Right kidney (tissue), 1 donor: ENCODE data around the gene SPTBN1.
A peak's percentile ranks its signal among the peaks of the same experiment; 100 is the strongest.
"Not testable (repeated sequence)": the region's sequence is repeated elsewhere in the genome, so short reads cannot be mapped to it uniquely, and the experiment has no call there.

ENCODE experiments used
- DNase-seq: peaks from one replicate; pipeline ENCODE4 v3.0.0-alpha.2; 2016

The SPTBN1 gene

DNA sequence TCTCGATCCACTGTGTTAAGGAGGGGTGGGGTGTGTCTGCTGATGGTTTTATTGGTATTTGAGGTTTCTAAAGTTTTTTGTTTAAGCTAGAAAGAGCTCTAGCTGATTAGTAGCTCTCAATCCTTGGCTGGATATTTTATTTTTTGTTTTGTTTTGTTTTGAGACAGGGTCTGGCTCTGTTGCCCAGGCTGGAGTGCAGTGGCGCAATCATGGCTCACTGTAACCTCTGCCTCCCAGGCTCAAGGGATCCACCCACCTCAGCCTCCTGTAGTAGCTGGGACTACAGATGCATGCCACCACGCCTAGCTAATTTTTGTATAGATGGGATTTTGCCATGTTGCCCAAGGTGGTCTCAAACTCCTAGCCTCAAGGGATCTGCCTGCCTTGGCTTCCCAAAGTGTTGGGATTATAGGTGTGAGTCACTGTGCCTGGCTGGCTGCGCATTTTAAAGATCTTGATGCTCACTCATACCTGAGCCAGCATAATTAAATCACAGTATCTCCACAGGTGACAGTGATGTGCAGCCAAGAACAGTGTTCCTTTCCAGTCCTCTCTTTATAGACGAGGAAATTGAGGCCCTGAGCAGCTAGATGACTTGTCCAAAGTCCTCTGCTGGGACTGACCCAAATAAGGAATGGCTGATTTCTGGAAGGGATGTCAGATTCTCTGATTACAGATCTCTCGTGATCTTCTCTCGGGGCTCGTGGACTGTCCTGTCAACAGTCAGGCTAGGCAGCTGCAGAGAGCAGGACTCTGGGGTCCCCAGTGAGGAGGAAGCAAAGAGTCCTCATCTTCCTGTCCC lies 44.5 kb downstream of the SPTBN1 start:
- no peak for DNase-seq

- DNase-seq = no peak
Measured at GRCh38 chr2:54502731-54503130, 46.6 kb downstream of the SPTBN1 start.

DNA sequence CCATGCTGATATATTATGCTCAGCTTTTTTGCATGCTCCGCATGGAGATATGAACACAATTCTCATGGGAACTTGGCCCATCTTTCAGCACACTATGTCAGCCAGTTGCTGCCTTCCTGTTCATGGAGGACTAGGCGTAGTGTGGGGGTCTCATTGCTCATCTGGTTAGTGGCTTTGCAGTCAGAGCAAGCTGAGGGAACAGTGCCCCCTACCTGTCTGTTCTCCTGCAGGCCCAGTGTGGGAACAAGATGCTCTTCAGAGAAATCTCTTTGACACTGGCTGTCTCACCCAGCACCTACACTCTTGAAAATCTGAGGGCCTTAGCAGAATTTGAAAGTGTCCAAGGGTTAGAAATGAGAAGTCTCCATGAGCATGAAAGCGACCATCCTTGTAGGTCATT lies 47.1 kb downstream of the SPTBN1 start:
- no peak for DNase-seq

GRCh38 chr2:54503828-54504227 lies 47.7 kb downstream of the SPTBN1 start:
- no peak for DNase-seq

GRCh38 chr2:54504866-54505265 lies 48.7 kb downstream of the SPTBN1 start:
- no peak for DNase-seq

- no peak for DNase-seq
Measured at GRCh38 chr2:54508541-54508940, 52.4 kb downstream of the SPTBN1 start.

GRCh38 chr2:54509043-54509442 lies 52.9 kb downstream of the SPTBN1 start:
- DNase-seq = not testable (repeated sequence)

DNA sequence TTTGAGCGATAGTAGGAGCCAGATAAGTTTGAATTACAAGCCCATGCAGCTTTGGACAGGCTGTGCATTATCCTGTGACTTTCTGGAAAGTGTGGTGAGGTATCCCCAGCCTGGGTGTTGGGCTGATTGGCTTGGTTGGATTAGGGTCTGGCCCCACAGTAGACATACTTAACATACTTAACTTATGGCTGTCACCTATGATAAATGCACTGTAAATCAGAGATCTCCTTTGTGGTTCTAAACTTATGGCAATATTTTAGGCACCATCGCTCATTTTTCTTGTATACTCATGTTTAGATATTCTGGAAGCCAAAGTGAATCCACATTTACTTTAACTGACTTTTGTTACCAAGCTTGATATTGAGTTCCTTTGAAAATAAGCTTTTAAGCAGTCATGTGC lies 54.8 kb downstream of the SPTBN1 start:
- no peak for DNase-seq

DNA sequence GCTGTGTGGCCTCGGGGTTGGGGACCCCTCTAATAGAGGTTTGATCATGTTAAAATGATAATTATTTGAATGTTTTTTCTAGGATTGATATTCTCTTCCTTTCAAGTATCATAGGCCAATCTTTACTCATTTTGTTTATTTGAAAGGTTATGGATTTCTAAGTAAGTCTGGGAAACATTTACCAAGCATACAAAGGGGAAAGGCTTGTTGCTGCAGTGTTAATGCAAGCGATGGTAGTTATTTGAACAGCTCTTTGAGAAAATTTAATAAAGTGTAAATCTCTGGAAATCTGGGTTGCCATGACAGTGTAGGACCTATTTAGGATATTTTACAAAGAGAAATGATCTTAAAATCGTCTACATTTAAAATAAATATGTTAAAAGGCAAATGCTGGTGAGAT lies 56.1 kb downstream of the SPTBN1 start:
- no peak for DNase-seq

- DNase-seq = no peak
Measured at GRCh38 chr2:54512663-54513362, 56.7 kb downstream of the SPTBN1 start.

GRCh38 chr2:54513363-54513715 lies 57.2 kb downstream of the SPTBN1 start:
- no peak for DNase-seq

- no peak for DNase-seq
Measured at GRCh38 chr2:54514822-54515569, 58.9 kb downstream of the SPTBN1 start.

DNA sequence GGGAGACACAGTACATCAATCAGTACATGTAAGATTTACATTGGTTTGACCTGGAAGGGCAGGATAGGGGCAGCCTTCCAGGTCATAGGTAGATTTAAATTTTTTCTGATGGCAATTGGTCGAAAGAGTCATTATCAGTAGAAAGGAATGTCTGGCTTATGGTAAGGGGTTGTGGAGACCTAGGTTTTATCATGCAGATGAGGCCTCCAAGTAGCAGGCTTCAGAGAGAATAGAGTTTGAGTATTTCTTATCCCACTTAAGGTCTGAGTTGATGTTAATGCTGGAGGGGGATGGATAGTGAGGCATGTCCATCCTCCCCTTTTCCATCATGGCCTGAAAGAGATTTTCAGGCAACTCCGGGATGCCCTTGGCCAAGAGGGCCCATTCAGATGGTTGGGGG lies 60.7 kb downstream of the SPTBN1 start:
- DNase-seq = no peak

DNA sequence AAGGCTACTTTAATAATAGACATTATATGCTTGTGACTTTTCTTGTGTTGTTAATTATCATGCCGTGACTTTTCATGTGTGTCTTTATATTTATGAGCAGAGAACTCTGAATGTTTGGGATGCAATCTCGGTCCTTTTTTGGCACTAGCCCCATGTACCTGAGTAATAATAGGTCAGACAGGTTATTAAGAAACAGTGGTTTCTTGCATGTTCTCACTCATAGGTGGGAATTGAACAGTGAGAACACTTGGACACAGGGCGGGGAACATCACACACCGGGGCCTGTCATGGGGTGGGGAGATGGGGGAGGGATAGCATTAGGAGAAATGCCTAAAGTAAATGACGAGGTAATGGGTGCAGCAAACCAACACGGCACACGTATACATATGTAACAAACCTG lies 61.9 kb downstream of the SPTBN1 start:
- DNase-seq = not testable (repeated sequence)

DNA sequence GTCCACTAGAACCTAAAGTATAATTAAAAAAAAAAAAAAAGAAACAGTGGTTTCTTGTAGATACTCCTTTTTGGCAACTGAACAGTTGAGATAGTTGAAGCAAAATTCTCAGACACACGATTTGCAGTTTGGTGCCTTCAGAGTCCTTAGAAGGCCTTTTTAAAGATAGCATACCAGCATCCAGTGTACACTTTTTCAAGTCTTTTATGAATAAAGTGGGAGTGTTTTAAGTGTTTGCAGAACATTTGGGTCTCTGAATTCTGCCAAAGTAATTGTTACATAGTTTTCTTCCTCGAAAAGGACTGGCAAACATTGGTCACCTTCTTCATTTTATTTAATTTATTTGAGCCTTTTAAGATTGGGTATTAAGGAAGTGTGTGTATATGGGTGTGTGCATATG lies 62.3 kb downstream of the SPTBN1 start:
- DNase-seq = no peak

DNA sequence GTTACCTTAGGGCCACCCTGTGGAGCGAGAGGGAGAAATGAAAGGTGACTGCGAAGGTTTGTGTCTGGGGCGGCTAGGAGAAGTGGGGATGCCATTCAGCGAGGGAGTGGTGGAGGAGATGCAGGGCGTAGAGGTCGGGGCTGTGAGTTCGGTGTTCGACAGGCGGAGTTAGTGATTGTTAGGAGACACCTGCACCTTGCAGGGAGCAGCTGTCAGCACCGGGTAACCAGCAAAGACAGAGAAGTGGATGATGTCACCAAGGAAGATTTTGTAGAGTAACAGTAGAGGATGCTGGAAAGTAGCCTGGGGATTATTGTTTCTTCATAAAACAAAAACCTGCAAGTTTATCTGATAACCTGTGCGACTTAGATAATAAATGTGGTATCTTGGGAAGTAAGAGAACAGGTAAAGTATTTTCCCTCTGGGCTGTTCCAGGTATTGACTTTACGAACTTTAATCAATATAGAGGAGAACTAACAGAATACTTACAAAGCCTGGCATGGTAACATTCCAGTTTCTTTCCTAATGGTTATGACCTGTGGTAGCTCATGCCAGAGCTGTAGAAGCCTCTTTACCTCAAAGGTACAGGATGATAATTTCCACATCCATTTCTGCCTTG lies 63.8 kb downstream of the SPTBN1 start:
- no peak for DNase-seq

GRCh38 chr2:54520687-54521086 lies 64.6 kb downstream of the SPTBN1 start:
- no peak for DNase-seq

- peak; percentile 54 for DNase-seq
Measured at GRCh38 chr2:54522624-54523281, 66.6 kb downstream of the SPTBN1 start.

GRCh38 chr2:54523324-54523959 lies 67.3 kb downstream of the SPTBN1 start:
- no peak for DNase-seq

- DNase-seq = no peak
Measured at GRCh38 chr2:54524226-54524991, 68.3 kb downstream of the SPTBN1 start.

DNA sequence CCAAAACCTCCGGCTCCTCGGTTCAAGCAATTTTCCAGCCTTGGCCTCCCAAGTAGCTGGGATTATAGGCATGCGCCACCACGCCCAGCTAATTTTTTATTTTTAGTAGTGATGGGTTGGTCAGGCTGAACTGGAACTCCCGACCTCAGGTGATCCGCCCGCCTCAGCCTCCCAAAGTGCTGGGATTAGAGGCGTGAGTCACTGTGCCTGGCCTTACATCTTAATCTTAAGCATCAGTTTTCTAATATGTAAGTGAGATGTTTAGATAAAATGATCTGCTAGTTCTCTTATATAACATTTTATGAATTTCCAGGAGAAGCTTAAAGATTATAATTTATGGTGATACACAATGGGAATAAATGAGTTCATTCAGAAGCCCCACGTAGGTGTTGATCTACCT lies 69.2 kb downstream of the SPTBN1 start:
- DNase-seq = no peak
